ENCODE results near the gene A1BG.

DNA sequence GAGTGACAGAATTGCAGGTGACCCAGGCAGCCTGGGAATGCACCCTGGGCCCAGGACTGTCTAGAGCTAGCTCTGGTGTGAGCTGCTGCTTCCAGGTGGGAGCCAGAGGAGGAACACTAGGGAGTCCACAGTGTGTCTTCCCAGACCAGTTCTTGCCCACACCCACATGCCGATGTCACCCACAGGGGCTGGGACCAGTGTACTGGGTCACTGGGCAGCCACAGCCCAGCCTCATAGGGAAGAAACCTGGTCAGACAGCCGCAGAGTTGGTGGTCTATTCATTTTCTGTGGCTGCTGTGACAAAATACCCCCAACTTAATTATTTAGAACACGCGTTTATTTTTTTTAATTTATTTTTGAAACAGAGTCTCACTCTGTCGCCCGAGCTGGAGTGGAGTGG is 45.3 kb upstream of the A1BG start:
- TF ChIP-seq, protein P1, sequence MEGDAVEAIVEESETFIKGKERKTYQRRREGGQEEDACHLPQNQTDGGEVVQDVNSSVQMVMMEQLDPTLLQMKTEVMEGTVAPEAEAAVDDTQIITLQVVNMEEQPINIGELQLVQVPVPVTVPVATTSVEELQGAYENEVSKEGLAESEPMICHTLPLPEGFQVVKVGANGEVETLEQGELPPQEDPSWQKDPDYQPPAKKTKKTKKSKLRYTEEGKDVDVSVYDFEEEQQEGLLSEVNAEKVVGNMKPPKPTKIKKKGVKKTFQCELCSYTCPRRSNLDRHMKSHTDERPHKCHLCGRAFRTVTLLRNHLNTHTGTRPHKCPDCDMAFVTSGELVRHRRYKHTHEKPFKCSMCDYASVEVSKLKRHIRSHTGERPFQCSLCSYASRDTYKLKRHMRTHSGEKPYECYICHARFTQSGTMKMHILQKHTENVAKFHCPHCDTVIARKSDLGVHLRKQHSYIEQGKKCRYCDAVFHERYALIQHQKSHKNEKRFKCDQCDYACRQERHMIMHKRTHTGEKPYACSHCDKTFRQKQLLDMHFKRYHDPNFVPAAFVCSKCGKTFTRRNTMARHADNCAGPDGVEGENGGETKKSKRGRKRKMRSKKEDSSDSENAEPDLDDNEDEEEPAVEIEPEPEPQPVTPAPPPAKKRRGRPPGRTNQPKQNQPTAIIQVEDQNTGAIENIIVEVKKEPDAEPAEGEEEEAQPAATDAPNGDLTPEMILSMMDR (conservative IDR thresholded peaks at IDR 0.05; ENCODE audit: low read length): no peak
- TF ChIP-seq EZH2phosphoT487 (IDR thresholded peaks at IDR 0.05; ENCODE audit: borderline replicate concordance, low read depth, low read length): no peak

Measured in OCI-LY7 (cell line).